Subcutaneous abdominal adipose tissue (tissue), 5 donors: ENCODE results near the gene SLC19A1.

Source experiments
- H3K27ac ChIP-seq: one replicate; pipeline ENCODE4 v1.7.0; 2013; ENCODE audit warnings: low read depth, mild to moderate bottlenecking, inconsistent platforms, low read length, moderate library complexity
- H3K27me3 ChIP-seq, 5 donors: one replicate each; pipeline ENCODE4 v1.7.0; 2013; ENCODE audit warnings: low read length in 5 of 5, inconsistent platforms in 1 of 5; ENCODE audit not compliant: control insufficient read depth in 5 of 5, insufficient read depth in 4 of 5
- H3K36me3 ChIP-seq, 5 donors: one replicate each; pipeline ENCODE4 v1.7.0; 2013; ENCODE audit warnings: low read length in 5 of 5; ENCODE audit not compliant: control insufficient read depth in 5 of 5, insufficient read depth in 5 of 5
- H3K4me1 ChIP-seq, 5 donors: one replicate each; pipeline ENCODE4 v1.7.0; 2013; ENCODE audit warnings: low read length in 5 of 5, mild to moderate bottlenecking in 3 of 5, moderate library complexity in 1 of 5; ENCODE audit not compliant: control insufficient read depth in 5 of 5, insufficient read depth in 5 of 5
- H3K4me3 ChIP-seq, 5 donors: one replicate each; pipeline ENCODE4 v1.7.0; 2013; ENCODE audit warnings: low read length in 5 of 5, low read depth in 1 of 5
- H3K9ac ChIP-seq, 5 donors: one replicate each; pipeline ENCODE4 v1.7.0; 2013; ENCODE audit warnings: low read length in 5 of 5, mild to moderate bottlenecking in 4 of 5, moderate library complexity in 3 of 5
- H3K9me3 ChIP-seq, 5 donors: one replicate each; pipeline ENCODE4 v1.7.0; 2013; ENCODE audit warnings: low read length in 5 of 5; ENCODE audit not compliant: control insufficient read depth in 5 of 5
- donor health status: healthy.
- donor health status: healthy.
- donor health status: healthy.
- donor health status: healthy.
- donor health status: healthy.

Gene SLC19A1

DNA sequence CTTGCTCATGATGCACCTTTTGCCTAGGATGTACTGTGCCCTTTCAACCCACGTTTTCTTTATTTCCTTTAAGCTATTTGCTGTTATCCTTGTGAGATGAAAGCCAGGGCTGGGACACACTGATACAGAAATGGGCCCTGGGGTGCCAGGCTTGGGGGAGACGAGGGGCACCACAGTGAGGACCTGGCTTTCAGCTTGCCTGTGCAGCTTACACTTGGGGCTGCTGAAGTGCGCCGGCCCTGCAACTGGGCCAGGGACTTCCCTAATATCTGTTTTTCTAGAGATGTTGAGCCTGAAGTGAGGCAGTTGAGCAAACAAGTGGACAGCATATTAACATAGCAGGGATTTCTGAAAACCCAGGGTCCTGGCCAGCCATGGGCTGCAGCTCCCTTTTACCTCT is 42.5 kb upstream of the SLC19A1 start:
- Histone ChIP-seq H3K4me1 (peaks cover 0 to 4% (median 2%) of the 10 kb centered on the region in 5 donors), H3K4me3 (no peak overlapping the region), H3K36me3 (no peaks in the 10 kb centered on the region), H3K9ac (no peak overlapping the region), H3K27me3 (peaks cover 9 to 31% (median 17%) of the 10 kb centered on the region in 5 donors), H3K9me3 (peaks cover 4 to 27% (median 17%) of the 10 kb centered on the region in 5 donors), H3K27ac (no peak overlapping the region)

DNA sequence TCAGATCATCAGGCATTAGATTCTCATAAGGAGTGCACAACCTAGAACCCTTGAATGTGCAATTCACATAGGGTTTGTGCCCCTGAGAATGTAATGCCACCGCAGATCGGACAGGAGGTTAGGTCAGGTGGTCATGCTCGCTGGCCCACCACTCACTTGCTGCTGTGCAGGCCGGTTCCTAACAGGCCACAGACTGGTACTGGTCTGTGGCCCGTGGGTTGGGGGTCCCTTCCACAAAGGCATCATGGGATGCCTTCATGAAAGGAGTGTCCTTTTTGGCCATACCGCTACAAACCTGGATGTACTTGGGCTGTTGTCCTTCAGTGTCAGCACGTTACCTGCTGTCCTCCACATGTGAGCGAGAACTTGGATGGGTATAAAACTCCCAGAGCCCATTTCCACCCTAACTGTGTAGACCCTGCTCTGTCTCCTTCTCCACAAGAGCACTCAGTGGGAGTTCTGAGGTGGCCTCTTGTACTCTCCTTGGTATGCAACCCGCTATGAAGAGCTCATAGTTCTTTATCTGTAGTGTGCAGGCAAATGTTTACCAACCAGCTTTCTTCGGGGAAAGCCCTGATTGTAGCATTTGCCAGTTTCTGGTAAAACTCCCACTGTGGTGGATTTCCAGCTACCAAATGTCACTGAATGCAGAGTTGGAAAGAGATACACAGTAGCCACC is 41.7 kb upstream of the SLC19A1 start:
- H3K27ac ChIP-seq, result no peak overlapping the region
- no peak overlapping the region for H3K4me3 ChIP-seq
- H3K4me1 ChIP-seq, result no peaks in the 10 kb centered on the region
- no peak overlapping the region for H3K9ac ChIP-seq
- H3K27me3 ChIP-seq, result peaks cover 11 to 29% (median 17%) of the 10 kb centered on the region in 5 donors
- H3K36me3 ChIP-seq, result no peaks in the 10 kb centered on the region
- peaks cover 4 to 27% (median 17%) of the 10 kb centered on the region in 5 donors for H3K9me3 ChIP-seq

DNA sequence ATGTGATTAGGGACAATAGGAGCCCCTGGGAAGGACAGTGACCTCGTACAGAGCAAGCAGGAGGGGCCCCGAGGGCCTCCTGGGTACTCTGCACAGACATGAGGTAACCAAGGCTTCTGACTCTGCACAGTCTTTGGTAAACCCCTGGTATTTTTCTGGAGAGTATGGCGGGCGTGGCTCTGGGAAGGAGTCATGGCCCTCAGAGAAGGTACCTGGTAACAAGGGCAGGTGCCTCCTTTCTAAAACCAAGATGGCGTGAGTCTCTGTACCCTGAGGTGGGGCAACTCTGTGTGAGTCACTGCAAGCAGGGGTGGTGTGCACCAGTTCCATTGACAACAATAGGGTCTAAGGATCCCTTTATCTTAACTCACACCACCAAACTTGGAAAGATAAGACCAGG is 39.9 kb upstream of the SLC19A1 start:
- H3K27ac ChIP-seq, result no peak overlapping the region
- H3K4me3 ChIP-seq, result no peak overlapping the region
- no peak overlapping the region for H3K9ac ChIP-seq
- H3K36me3 ChIP-seq, result no peaks in the 10 kb centered on the region
- peaks cover 4 to 20% (median 13%) of the 10 kb centered on the region in 5 donors for H3K9me3 ChIP-seq
- H3K4me1 ChIP-seq, result no peaks in the 10 kb centered on the region
- peaks cover 16 to 38% (median 25%) of the 10 kb centered on the region in 5 donors for H3K27me3 ChIP-seq

DNA sequence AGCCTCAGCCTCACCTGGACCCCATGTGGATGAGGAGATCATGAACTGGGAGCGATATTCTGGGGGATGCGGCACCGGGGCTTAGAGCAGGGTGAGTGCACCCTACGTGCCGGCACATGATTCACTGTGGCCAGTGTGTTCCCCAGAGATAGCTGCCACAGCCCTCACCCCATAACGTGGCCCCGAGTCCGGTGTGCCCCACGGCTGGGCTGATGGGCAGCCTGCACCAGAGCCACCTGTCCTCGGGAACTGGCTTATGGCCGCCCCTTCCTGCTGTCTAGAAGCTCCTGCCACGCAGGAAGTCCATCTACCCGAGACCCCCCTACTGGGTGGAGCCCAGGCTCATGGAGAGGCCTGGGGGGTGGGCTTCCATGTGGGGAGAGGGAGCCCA is 39.1 kb upstream of the SLC19A1 start:
- H3K27me3 ChIP-seq, result peaks cover 16 to 40% (median 33%) of the 10 kb centered on the region in 5 donors

DNA sequence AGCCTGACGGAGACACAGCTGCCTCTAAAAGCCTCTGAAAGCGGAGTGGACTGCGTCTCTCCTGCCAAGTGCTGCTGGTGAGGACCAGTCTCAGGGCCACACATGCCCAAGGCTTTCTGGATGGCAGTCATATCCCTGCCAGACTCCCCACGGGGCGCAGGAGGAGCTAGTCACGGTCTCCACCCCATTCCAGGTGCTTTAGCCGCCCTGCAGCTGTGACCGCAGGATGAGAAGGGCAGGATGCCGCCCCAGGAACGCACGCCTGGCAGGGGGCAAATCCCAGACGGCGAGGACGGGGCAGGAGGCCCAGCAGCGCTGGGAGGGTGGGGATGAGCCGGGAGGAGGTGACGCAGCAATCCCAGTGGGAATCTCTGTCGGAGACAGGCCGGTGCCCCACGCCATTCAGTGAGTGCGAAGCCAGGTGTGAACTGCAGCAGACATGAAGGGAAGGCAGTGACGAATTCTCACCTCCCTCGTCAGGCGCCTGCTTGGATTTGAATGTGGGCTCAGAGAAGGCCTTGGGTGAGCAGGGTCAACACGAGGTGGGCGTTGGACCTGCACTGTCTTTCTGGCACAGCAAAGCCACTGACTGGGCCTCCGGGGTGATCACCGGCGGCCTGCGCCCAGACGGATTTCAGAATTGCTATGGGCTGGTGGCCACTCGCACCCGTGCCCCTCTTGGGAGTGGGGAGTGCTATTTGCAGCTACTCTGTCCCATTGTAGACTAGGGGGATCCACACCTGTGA is 38.5 kb upstream of the SLC19A1 start:
- Histone ChIP-seq H3K4me3 (no peak overlapping the region), H3K36me3 (no peaks in the 10 kb centered on the region), H3K9me3 (peaks cover 0 to 7% (median under 1%) of the 10 kb centered on the region in 5 donors), H3K4me1 (no peaks in the 10 kb centered on the region), H3K9ac (no peak overlapping the region), H3K27me3 (peaks cover 16 to 45% (median 37%) of the 10 kb centered on the region in 5 donors), H3K27ac (no peak overlapping the region)

More for the DNA sequence above, 39.1 kb upstream of the SLC19A1 start:
- no peaks in the 10 kb centered on the region for H3K4me1 ChIP-seq
- no peak overlapping the region for H3K9ac ChIP-seq
- H3K27ac ChIP-seq, result no peak overlapping the region
- peaks cover 3 to 12% (median 6%) of the 10 kb centered on the region in 5 donors for H3K9me3 ChIP-seq
- no peaks in the 10 kb centered on the region for H3K36me3 ChIP-seq
- no peak overlapping the region for H3K4me3 ChIP-seq

DNA sequence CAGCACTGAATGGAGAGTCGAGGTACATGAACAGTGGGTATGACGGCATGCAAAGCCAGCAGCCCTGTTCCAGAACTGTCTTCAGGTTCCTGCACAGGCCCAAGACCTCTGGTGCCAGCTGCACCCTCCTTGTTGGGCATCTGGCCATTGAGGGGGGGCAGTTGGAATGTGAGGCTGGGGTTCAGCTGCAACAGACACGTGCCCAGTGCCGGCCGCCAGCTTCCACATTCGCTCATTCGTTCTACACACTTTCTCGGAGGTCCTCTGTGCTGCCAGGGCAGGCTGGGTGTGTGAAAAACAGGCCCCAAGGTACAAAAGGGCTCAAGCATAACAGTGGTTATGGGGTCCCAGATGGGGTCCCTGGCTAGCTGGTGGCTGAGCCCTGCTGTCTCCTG is 37.9 kb upstream of the SLC19A1 start:
- Histone ChIP-seq H3K27me3 (peaks cover 16 to 49% (median 39%) of the 10 kb centered on the region in 5 donors), H3K4me1 (no peaks in the 10 kb centered on the region), H3K9ac (no peak overlapping the region)

DNA sequence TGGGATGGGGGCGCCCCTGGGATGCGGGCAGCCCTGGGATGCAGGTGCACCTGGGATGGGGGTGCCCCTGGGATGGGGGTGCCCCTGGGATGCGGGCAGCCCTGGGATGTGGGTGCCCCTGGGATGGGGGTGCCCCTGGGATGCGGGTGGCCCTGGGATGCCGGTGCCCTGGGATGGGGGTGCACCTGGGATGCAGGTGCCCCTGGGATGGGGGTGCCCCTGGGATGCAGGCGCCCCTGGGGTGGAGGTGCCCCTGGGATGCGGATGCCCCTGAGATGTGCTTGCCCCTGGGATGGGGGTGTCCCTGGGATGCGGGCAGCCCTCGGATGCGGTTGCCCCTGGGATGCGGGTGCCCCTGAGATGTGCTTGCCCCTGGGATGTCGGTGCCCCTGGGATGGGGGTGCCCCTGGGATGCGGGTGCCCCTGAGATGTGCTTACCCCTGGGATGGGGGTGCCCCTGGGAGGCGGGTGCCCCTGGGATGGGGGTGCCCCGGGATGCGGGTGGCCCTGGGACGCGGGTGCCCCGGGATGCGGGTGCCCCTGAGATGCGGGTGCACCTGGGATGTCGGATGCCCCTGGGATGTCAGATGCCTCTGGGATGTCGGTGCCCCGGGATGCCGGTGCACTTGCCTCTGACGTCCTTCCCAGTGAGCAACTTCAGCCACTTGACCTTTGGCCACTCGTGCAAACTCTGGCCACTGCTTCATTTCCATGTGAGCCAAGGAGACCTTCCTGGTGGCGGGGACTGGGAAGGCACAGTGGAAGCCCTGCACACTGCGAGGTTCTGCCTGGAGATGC is 37.3 kb upstream of the SLC19A1 start:
- Histone ChIP-seq H3K36me3 (no peaks in the 10 kb centered on the region), H3K4me3 (no peak overlapping the region), H3K27ac (no peak overlapping the region), H3K27me3 (peaks cover 16 to 54% (median 42%) of the 10 kb centered on the region in 5 donors), H3K4me1 (no peaks in the 10 kb centered on the region), H3K9ac (no peak overlapping the region), H3K9me3 (peaks cover 0 to 6% (median 0%) of the 10 kb centered on the region in 5 donors)

More for the DNA sequence above, 37.9 kb upstream of the SLC19A1 start:
- no peak overlapping the region for H3K4me3 ChIP-seq
- H3K27ac ChIP-seq, result no peak overlapping the region
- H3K36me3 ChIP-seq, result no peaks in the 10 kb centered on the region
- peaks cover 0 to 6% (median 0%) of the 10 kb centered on the region in 5 donors for H3K9me3 ChIP-seq

DNA sequence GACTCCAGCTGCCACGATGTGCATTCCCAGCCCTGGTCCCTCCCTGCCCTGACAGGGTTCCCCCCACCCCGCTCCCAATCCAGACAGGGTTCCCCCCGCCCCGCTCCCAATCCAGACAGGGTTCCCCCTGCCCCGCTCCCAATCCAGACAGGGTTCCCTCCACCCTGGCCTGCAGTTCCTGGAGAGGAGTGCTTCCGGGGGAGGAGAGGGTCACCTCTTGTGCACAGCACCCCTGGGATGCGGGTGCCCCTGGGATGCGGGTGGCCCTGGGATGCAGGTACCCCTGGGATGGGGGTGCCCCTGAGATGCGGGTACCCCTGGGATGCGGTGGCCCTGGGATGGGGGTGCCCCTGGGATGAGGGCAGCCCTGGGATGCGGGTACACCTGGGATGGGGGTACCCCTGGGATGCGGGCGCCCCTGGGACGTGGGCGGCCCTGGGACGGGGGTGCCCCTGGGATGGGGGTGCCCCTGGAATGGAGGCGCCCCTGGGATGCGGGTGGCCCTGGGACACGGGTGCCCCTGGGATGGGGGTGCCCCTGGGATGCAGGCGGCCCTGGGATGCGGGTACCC is 36.7 kb upstream of the SLC19A1 start:
- Histone ChIP-seq H3K36me3 (no peaks in the 10 kb centered on the region), H3K4me3 (no peak overlapping the region), H3K27me3 (peaks cover 16 to 56% (median 39%) of the 10 kb centered on the region in 5 donors), H3K9ac (no peak overlapping the region), H3K27ac (no peak overlapping the region), H3K4me1 (no peaks in the 10 kb centered on the region), H3K9me3 (peaks cover 0 to 6% (median 0%) of the 10 kb centered on the region in 5 donors)

DNA sequence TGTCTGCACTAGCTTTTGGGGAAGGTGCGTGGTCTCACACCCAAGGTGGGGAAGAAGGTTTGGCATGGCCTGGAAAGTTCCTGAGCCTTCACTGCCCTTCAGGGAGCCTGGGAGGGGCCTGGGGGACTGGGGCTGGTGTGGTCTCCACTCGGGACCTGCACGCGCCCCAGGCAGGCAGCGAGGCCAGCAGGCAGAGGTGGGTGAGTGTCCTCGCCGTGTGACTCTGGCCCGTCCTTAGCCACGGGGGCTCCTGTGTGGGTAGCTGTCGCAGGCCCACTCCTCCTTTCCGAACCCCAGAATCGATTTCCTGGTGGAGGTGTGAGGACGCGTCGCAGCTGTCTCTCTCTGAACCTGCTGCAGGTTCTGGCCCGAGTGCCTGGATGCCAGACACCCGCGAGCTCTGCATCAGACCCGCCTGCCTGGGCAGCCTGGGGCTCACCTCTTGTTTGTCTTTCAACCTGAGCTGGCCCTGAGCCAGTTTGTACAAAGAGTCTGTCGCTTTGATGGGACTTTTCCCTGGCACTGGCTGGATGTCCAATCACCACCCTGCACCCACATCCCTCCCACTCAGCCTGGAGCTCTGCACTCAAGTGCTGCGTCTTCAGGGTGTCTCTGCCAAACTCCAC is 36.0 kb upstream of the SLC19A1 start:
- H3K36me3 ChIP-seq, result no peaks in the 10 kb centered on the region
- no peak overlapping the region for H3K4me3 ChIP-seq
- H3K9me3 ChIP-seq, result peaks cover 0 to 6% (median 0%) of the 10 kb centered on the region in 5 donors
- H3K27me3 ChIP-seq, result peaks cover 16 to 56% (median 37%) of the 10 kb centered on the region in 5 donors
- H3K9ac ChIP-seq, result no peak overlapping the region
- H3K4me1 ChIP-seq, result no peaks in the 10 kb centered on the region
- no peak overlapping the region for H3K27ac ChIP-seq
